K562 (cell line): Measurements from ENCODE around the gene YBX2. TPM values are rescaled to one million over a fixed set of nuclear protein-coding genes. Genes with fewer than 3 reads are reported as not detected.

ENCODE experiments used
- ATAC-seq: fragments of 200-7000 bp; cut with Tn5 transposase; 3 replicates; pipeline ENCODE4 v1.9.1; 2020; ENCODE audit warnings: moderate library complexity
- BruUV-seq: library from RNA; stranded (reverse); fragments of 400-500 nt; replicated peaks from 2 replicates; lab custom pipeline; 2021; lab: Mats Ljungman, UMichigan
- CTCF ChIA-PET: fragments of 300-600 bp; formaldehyde crosslinking; extraction: SDS; loops from one replicate; lab custom pipeline; 2021; ENCODE audit warnings: low intra/inter-chr PET ratio; lab: Yijun Ruan, JAX
- POLR2A ChIA-PET: fragments of 300-600, 350-650 bp; sonication (Branson Sonifier 250); formaldehyde crosslinking; extraction: SDS; loops from one replicate; lab custom pipeline; 2021; ENCODE audit warnings: antibody characterized with exemption, inconsistent platforms; lab: Yijun Ruan, JAX
- DNase-seq, 4 experiments: peaks; one replicate each; pipeline versions ENCODE4 v3.0.0 to v3.0.0-alpha.2; 2011 to 2018; ENCODE audit warnings: low spot score in 3 of 4, mixed read lengths in 3 of 4; ENCODE audit errors: extremely low read depth in 1 of 4
- FAIRE-seq: peaks from 2 replicates; lab custom pipeline; 2011; peaks lifted over from hg19 to GRCh38; lab: Jason Lieb, UNC
- H2AFZ ChIP-seq: 2 replicates; pipeline ENCODE4 v1.6.0; 2011; ENCODE audit warnings: low read depth, low read length, control low read depth, inconsistent platforms
- H3K27ac ChIP-seq: fragments of 200-600 bp; 3 replicates; pipeline ENCODE4 v1.8.0; 2011; ENCODE audit warnings: low read depth, mild to moderate bottlenecking, control low read depth, inconsistent platforms, low read length, moderate library complexity, mixed read lengths; ENCODE audit errors: extremely low read depth
- H3K27me3 ChIP-seq, 2 experiments: fragments of 300-600 bp in 1 of 2; 2 replicates in 1 of 2; 3 replicates in 1 of 2; pipeline versions ENCODE4 v1.6.0 to v1.8.0; 2011; ENCODE audit warnings: inconsistent platforms in 2 of 2, low read length in 2 of 2, mild to moderate bottlenecking in 1 of 2, mixed read lengths in 1 of 2, moderate library complexity in 1 of 2; ENCODE audit not compliant: control insufficient read depth in 2 of 2, insufficient read depth in 2 of 2
- H3K36me3 ChIP-seq: fragments of 300-600 bp; 3 replicates; pipeline ENCODE4 v1.8.0; 2011; ENCODE audit warnings: mild to moderate bottlenecking, low read length, inconsistent platforms; ENCODE audit not compliant: control insufficient read depth, insufficient read depth
- H3K4me1 ChIP-seq, 2 experiments: fragments of 200-600 bp in 1 of 2; replicated peaks in 1 of 2; 2 replicates in 1 of 2; 3 replicates in 1 of 2; pipeline versions ENCODE4 v1.5.1 to v1.8.0; 2011; ENCODE audit warnings: inconsistent platforms in 2 of 2, low read length in 2 of 2, mild to moderate bottlenecking in 1 of 2, mixed read lengths in 1 of 2, moderate library complexity in 1 of 2; ENCODE audit not compliant: control insufficient read depth in 2 of 2, insufficient read depth in 2 of 2
- H3K4me2 ChIP-seq: 2 replicates; pipeline ENCODE4 v1.6.1; 2011; ENCODE audit warnings: low read length, control low read depth, inconsistent platforms, mixed read lengths; ENCODE audit not compliant: insufficient read depth
- H3K4me3 ChIP-seq: fragments of 200-600 bp; sonication (generic), shearing (Covaris generic); 2 replicates; pipeline ENCODE4 v1.5.1; 2016; ENCODE audit warnings: control low read depth, inconsistent platforms
- H3K79me2 ChIP-seq: fragments of 200-600 bp; 3 replicates; pipeline ENCODE4 v1.8.0; 2011; ENCODE audit warnings: low read length, inconsistent platforms; ENCODE audit not compliant: control insufficient read depth, insufficient read depth
- H3K9ac ChIP-seq, 2 experiments: 2 replicates each; pipeline versions ENCODE4 v1.6.0 to v1.6.1; 2011; ENCODE audit warnings: low read depth in 2 of 2, low read length in 2 of 2, control low read depth in 1 of 2, inconsistent platforms in 1 of 2, mild to moderate bottlenecking in 1 of 2, mixed read lengths in 1 of 2; ENCODE audit not compliant: insufficient read depth in 1 of 2
- H3K9me1 ChIP-seq: one replicate; pipeline ENCODE4 v1.6.0; 2011; ENCODE audit warnings: inconsistent platforms, mild to moderate bottlenecking, low read length, moderate library complexity; ENCODE audit not compliant: control insufficient read depth, insufficient read depth
- H3K9me3 ChIP-seq: replicated peaks from 2 replicates; pipeline ENCODE4 v1.5.1; 2011; ENCODE audit warnings: low read depth, low read length, inconsistent platforms; ENCODE audit not compliant: control insufficient read depth, insufficient read depth
- H4K20me1 ChIP-seq: replicated peaks from 2 replicates; pipeline ENCODE4 v1.6.1; 2011; ENCODE audit warnings: low read length, inconsistent platforms, mixed read lengths; ENCODE audit not compliant: control insufficient read depth, insufficient read depth
- BHLHE40 ChIP-seq: IDR thresholded peaks from 2 replicates; pipeline ENCODE4 v1.6.1; 2011; ENCODE audit warnings: low read length, improper control_type of control experiment
- HDAC3 ChIP-seq: fragments of 450-650 bp; IDR thresholded peaks from 2 replicates; pipeline ENCODE4 v1.6.1; 2018; ENCODE audit warnings: borderline replicate concordance, mild to moderate bottlenecking, moderate library complexity; ENCODE audit not compliant: partially characterized antibody
- HOXB6 ChIP-seq: fragments of 250-450 bp; sonication (Bioruptor Pico); IDR thresholded peaks from 2 replicates; pipeline ENCODE4 v1.5.1; 2022; ENCODE audit warnings: mild to moderate bottlenecking, borderline replicate concordance
- RB1 ChIP-seq: fragments of 450-650 bp; IDR thresholded peaks from 2 replicates; pipeline ENCODE4 v1.6.1; 2017; ENCODE audit warnings: low read depth, mild to moderate bottlenecking
- RBM17 ChIP-seq: fragments of 200-400 bp; formaldehyde crosslinking; IDR thresholded peaks from 2 replicates; pipeline ENCODE4 v1.6.1; 2017; ENCODE audit warnings: low read depth, mild to moderate bottlenecking, low read length, borderline replicate concordance
- SMARCB1 ChIP-seq: IDR thresholded peaks from 2 replicates; pipeline ENCODE4 v1.6.1; 2011; ENCODE audit warnings: improper control_type of control experiment, low read depth; ENCODE audit not compliant: insufficient read length
- ZBED1 ChIP-seq: IDR thresholded peaks from 2 replicates; pipeline ENCODE4 v1.6.1; 2014
- ZNF184 ChIP-seq: sonication (generic); formaldehyde crosslinking; IDR thresholded peaks from 2 replicates; pipeline ENCODE4 v1.5.0; 2020; ENCODE audit warnings: missing genetic modification reagents
- WGBS: fragments of 100-300 bp; shearing (Covaris generic); methylation state at CpG from one replicate; pipeline ENCODE4 v1.1.6; 2016; ENCODE audit warnings: low coverage, mixed read lengths; ENCODE audit not compliant: insufficient coverage; ENCODE audit errors: missing lambda C conversion rate; 5-methylcytosine and 5-hydroxymethylcytosine counted together
- in situ Hi-C: fragments of 300-500 bp; cut with MboI; formaldehyde crosslinking; loops from 4 replicates; pipeline ENCODE4 v1.15.0; 2018; ENCODE audit warnings: inconsistent platforms, mixed read lengths
- intact Hi-C: fragments of 100-400 bp; cut with micrococcal nuclease; formaldehyde crosslinking; loops from 2 replicates; pipeline ENCODE4 v1.14.2; 2022
- polyA plus RNA-seq, 8 experiments: library from polyadenylated mRNA; depleted of rRNA in 4 of 8; stranded (reverse) in 5 of 8; unstranded in 3 of 8; fragments of >200 nt; fragmentation: Nextera tagmentation in 2 of 8; fragmentation: Illumina TruSeq in 1 of 8; extraction: Ambion mirVana in 2 of 8; extraction: Trizol in 1 of 8; gene quantifications; 2 replicates each; pipeline versions ENCODE4 v1.2.1 to v1.2.3, GENCODE V29; 2011 to 2014; ENCODE audit warnings: inconsistent platforms in 1 of 8, missing spikeins in 1 of 8
- total RNA-seq, 7 experiments: library from RNA; depleted of rRNA in 6 of 7; stranded (reverse); fragments of >200 nt in 6 of 7; fragmentation: Illumina TruSeq in 2 of 7; extraction: Trizol in 2 of 7; gene quantifications; 2 replicates each; pipeline versions ENCODE4 v1.2.1 to v1.2.3, GENCODE V29; 2011 to 2021; ENCODE audit warnings: low replicate concordance in 1 of 7
- TF ChIP-seq, protein P1 (sequence below): fragments of 450-650 bp; IDR thresholded peaks from 2 replicates; pipeline ENCODE4 v1.6.1; 2017; ENCODE audit warnings: antibody characterized with exemption, mild to moderate bottlenecking

YBX2 gene
- total and polyA plus RNA-seq, 9 of the 15 experiments (the other 6 are each of a cell fraction or from before 2014, with no cell fraction given): 0.03 to 0.59 (median 0.27) TPM; not detected in 6

DNA sequence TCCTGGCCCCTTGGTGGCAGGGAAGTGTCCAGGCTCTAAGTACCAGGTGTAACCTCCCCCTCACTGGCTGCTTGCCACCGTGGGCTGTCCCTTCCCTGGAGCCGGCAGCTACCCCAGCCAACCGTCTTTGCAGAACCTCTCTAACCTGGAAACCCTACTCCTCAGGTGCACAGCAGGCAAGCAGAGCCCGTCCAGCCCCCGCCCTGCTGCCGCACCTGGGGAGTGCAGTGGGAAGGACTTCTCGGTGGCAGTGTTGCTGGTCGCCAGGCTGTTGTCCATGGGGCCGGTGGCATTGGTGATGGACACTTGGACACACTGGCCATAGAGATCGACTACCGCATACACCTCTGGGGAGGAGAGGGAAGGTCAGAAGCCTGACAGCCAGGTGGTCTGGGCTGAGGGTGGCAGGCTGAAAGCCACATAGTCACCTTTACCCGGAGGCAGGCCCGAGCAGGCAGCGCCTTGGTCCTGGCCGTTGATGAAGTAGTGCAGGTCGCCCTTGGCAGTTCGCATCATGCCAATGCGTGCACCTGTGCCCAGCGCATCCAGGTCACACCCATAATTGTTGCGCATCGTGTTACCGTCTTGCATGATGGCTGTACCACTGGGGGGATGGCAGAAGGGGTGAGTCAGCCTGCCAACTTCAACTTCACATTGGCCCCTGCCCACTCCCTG lies 28.2 kb upstream of the YBX2 start:
- H3K27me3 ChIP-seq: no peaks in the 10 kb centered on the region
- ChIA-PET CTCF (interaction anchor here (2.4 kb wide), 1 partner anchor 23 kb away, joined by 13 read pairs; no protein-coding TSS in a partner anchor), POLR2A (no interaction called here)
- H2AFZ ChIP-seq: no peak overlapping the region
- in situ Hi-C loops: no loop called here
- TF ChIP-seq ZBED1: no peak
- no peak for TF ChIP-seq ZNF184 (CRISPR knock-in tag)
- TF ChIP-seq, all 486 proteins: peak for 0
- Histone ChIP-seq H4K20me1 (no peaks in the 10 kb centered on the region), H3K36me3 (peaks cover 81% of the 10 kb centered on the region; the same call in 2 of the 3 replicates), H3K9me3 (no peaks in the 10 kb centered on the region), H3K4me3 (no peak overlapping the region), H3K79me2 (peaks cover 3% of the 10 kb centered on the region; the same call in 2 of the 3 replicates), H3K27ac (no peak overlapping the region), H3K4me2 (no peak overlapping the region), H3K9me1 (no peaks in the 10 kb centered on the region), H3K4me1 (peaks cover 0 to 17% of the 10 kb centered on the region in 2 experiments; a peak in 2 of 5 replicates), H3K9ac (no peak overlapping the region; a peak in 1 of 4 replicates)
- no peak for ATAC-seq
- intact Hi-C loops: no loop called here
- no TSS peak for BruUV-seq
- DNase-seq: no peak
- WGBS: 97% methylated on average over 8 of the region's 22 CpGs
- FAIRE-seq: no peak

DNA sequence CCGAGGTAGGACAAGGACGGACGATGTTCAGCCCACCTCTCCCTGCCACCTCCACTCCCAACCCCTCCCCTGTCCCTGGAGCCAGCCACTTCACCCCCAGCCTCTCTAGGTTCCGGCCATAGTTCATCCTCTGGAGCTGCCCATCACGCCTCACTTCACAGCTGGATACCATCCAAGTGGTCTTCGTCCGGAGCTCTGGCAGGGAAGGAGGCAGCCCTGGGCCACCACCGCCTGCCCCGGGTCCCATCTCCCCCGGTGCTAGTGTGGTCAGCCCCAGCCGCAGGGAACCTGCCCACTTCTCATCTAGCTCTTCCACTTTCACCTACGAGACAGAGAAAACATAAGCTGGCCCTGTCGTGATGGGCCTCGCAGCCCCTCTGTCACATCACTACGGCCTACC lies 27.0 kb upstream of the YBX2 start:
- H4K20me1 ChIP-seq: no peaks in the 10 kb centered on the region
- in situ Hi-C loops: no loop called here
- POLR2A ChIA-PET: no interaction called here
- peaks cover 0 to 11% of the 10 kb centered on the region in 2 experiments; a peak in 1 of 5 replicates for H3K4me1 ChIP-seq
- TF ChIP-seq HDAC3 (no peak), RBM17 (no peak), SMARCB1 (no peak), RB1 (no peak), BHLHE40 (no peak), HOXB6 (no peak)
- TF ChIP-seq, protein P1, sequence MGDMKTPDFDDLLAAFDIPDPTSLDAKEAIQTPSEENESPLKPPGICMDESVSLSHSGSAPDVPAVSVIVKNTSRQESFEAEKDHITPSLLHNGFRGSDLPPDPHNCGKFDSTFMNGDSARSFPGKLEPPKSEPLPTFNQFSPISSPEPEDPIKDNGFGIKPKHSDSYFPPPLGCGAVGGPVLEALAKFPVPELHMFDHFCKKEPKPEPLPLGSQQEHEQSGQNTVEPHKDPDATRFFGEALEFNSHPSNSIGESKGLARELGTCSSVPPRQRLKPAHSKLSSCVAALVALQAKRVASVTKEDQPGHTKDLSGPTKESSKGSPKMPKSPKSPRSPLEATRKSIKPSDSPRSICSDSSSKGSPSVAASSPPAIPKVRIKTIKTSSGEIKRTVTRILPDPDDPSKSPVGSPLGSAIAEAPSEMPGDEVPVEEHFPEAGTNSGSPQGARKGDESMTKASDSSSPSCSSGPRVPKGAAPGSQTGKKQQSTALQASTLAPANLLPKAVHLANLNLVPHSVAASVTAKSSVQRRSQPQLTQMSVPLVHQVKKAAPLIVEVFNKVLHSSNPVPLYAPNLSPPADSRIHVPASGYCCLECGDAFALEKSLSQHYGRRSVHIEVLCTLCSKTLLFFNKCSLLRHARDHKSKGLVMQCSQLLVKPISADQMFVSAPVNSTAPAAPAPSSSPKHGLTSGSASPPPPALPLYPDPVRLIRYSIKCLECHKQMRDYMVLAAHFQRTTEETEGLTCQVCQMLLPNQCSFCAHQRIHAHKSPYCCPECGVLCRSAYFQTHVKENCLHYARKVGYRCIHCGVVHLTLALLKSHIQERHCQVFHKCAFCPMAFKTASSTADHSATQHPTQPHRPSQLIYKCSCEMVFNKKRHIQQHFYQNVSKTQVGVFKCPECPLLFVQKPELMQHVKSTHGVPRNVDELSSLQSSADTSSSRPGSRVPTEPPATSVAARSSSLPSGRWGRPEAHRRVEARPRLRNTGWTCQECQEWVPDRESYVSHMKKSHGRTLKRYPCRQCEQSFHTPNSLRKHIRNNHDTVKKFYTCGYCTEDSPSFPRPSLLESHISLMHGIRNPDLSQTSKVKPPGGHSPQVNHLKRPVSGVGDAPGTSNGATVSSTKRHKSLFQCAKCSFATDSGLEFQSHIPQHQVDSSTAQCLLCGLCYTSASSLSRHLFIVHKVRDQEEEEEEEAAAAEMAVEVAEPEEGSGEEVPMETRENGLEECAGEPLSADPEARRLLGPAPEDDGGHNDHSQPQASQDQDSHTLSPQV: no peak
- TF ChIP-seq, all 486 proteins: peak for 0
- Histone ChIP-seq H3K9me3 (no peaks in the 10 kb centered on the region), H3K4me3 (no peak overlapping the region), H3K9ac (no peak overlapping the region), H3K9me1 (no peaks in the 10 kb centered on the region), H3K79me2 (no peaks in the 10 kb centered on the region), H3K27ac (no peak overlapping the region), H3K36me3 (peaks cover 85% of the 10 kb centered on the region; the same call in 2 of the 3 replicates), H3K27me3 (no peaks in the 10 kb centered on the region), H2AFZ (no peak overlapping the region), H3K4me2 (no peak overlapping the region)
- CTCF ChIA-PET: no interaction called here
- DNase-seq: no peak
- no peak for ATAC-seq
- WGBS: 98% methylated on average over 6 of the region's 15 CpGs
- BruUV-seq: no TSS peak
- intact Hi-C loops: no loop called here
- no peak for FAIRE-seq
